H1 (cell line): ENCODE results near the gene SPACA9. TPM values are rescaled to one million over a fixed set of nuclear protein-coding genes. Genes with fewer than 3 reads are reported as not detected.

Experiments
- CTCF ChIA-PET: fragments of 300-600 bp; sonication (Branson Sonifier 250); formaldehyde crosslinking; loops from one replicate; lab custom pipeline; 2021; ENCODE audit not compliant: partially characterized antibody; lab: Charles Lee
- POLR2A ChIA-PET: fragments of 300-600 bp; sonication (Branson Sonifier 250); formaldehyde crosslinking; loops from one replicate; lab custom pipeline; 2021; ENCODE audit warnings: inconsistent platforms; ENCODE audit not compliant: partially characterized antibody; lab: Charles Lee
- DNase-seq, 2 experiments: peaks; one replicate each; pipeline versions ENCODE4 v3.0.0 to v3.0.0-alpha.2; 2010 to 2022; ENCODE audit warnings: low spot score in 2 of 2, low read depth in 1 of 2, mixed read lengths in 1 of 2
- FAIRE-seq: peaks from 2 replicates; lab custom pipeline; 2011; peaks lifted over from hg19 to GRCh38; lab: Jason Lieb, UNC
- H2AFZ ChIP-seq: 2 replicates; pipeline ENCODE4 v1.8.1; 2012; ENCODE audit warnings: low read length, inconsistent platforms
- H2AK5ac ChIP-seq: 2 replicates; pipeline ENCODE4 v1.6.1; 2013; ENCODE audit warnings: low read depth, low read length
- H2BK120ac ChIP-seq: replicated peaks from 2 replicates; pipeline ENCODE3; 2013; ENCODE audit warnings: low read depth, low read length, inconsistent platforms
- H2BK12ac ChIP-seq: 2 replicates; pipeline ENCODE4 v1.6.1; 2013; ENCODE audit warnings: low read depth, low read length
- H2BK15ac ChIP-seq: 2 replicates; pipeline ENCODE4 v1.6.1; 2013; ENCODE audit warnings: low read length
- H2BK20ac ChIP-seq: 2 replicates; pipeline ENCODE4 v1.6.1; 2013; ENCODE audit warnings: low read length
- H2BK5ac ChIP-seq: 2 replicates; pipeline ENCODE4 v1.6.1; 2013; ENCODE audit warnings: low read depth, low read length
- H3K14ac ChIP-seq: 2 replicates; pipeline ENCODE4 v1.6.1; 2013; ENCODE audit warnings: inconsistent platforms; ENCODE audit not compliant: insufficient read length
- H3K18ac ChIP-seq: 2 replicates; pipeline ENCODE4 v1.6.1; 2013; ENCODE audit warnings: low read length; ENCODE audit errors: extremely low read depth
- H3K23ac ChIP-seq: 2 replicates; pipeline ENCODE4 v1.6.1; 2013; ENCODE audit warnings: inconsistent platforms; ENCODE audit not compliant: insufficient read length
- H3K23me2 ChIP-seq: 2 replicates; pipeline ENCODE4 v1.6.1; 2013; ENCODE audit warnings: low read depth, low read length
- H3K27ac ChIP-seq: 2 replicates; pipeline ENCODE4 v1.6.1; 2011; ENCODE audit warnings: low read depth, low read length, inconsistent platforms
- H3K27me3 ChIP-seq, 4 experiments: replicated peaks in 1 of 4; 1 replicate in 1 of 4; 2 replicates in 3 of 4; pipeline versions ENCODE4 v1.6.1 to v1.8.1; 2011 to 2013; ENCODE audit warnings: low read length in 3 of 4, mild to moderate bottlenecking in 3 of 4, inconsistent platforms in 2 of 4, mixed read lengths in 2 of 4, moderate library complexity in 1 of 4; ENCODE audit not compliant: control insufficient read depth in 3 of 4, insufficient read depth in 3 of 4; ENCODE audit errors: extremely low read depth in 1 of 4
- H3K36me3 ChIP-seq, 4 experiments: 2 replicates each; pipeline versions ENCODE4 v1.6.1 to v1.8.1; 2011 to 2013; ENCODE audit warnings: mild to moderate bottlenecking in 4 of 4, low read length in 3 of 4, moderate library complexity in 2 of 4, control low read depth in 1 of 4, inconsistent platforms in 1 of 4; ENCODE audit not compliant: insufficient read depth in 4 of 4, control insufficient read depth in 2 of 4
- H3K4ac ChIP-seq: replicated peaks from 2 replicates; pipeline ENCODE3; 2013; ENCODE audit warnings: low read length, low read depth, mixed read lengths, inconsistent platforms; ENCODE audit not compliant: insufficient read length
- H3K4me1 ChIP-seq, 4 experiments: replicated peaks in 1 of 4; 1 replicate in 1 of 4; 2 replicates in 3 of 4; pipeline versions ENCODE4 v1.6.1 to v1.8.1; 2011 to 2013; ENCODE audit warnings: low read length in 3 of 4, inconsistent platforms in 2 of 4, mixed read lengths in 1 of 4; ENCODE audit not compliant: insufficient read depth in 4 of 4, control insufficient read depth in 3 of 4
- H3K4me2 ChIP-seq, 2 experiments: 2 replicates each; pipeline versions ENCODE4 v1.6.1 to v1.8.1; 2011 to 2013; ENCODE audit warnings: low read depth in 2 of 2, low read length in 2 of 2, control low read depth in 1 of 2, inconsistent platforms in 1 of 2, mild to moderate bottlenecking in 1 of 2; ENCODE audit not compliant: insufficient read depth in 1 of 2
- H3K4me3 ChIP-seq, 4 experiments: fragments of 200-600, 300-600 bp in 1 of 4; sonication (generic), shearing (Covaris generic), sonication (Bioruptor Twin) in 1 of 4; 2 replicates each; pipeline versions ENCODE4 v1.5.1 to v1.8.1; 2011 to 2016; ENCODE audit warnings: low read length in 4 of 4, low read depth in 3 of 4, control low read depth in 2 of 4, inconsistent platforms in 2 of 4, mild to moderate bottlenecking in 2 of 4, mixed read lengths in 1 of 4, moderate library complexity in 1 of 4; ENCODE audit not compliant: insufficient read depth in 2 of 4; ENCODE audit errors: extremely low read depth in 1 of 4
- H3K56ac ChIP-seq: replicated peaks from 2 replicates; pipeline ENCODE3; 2013; ENCODE audit warnings: low read depth, mild to moderate bottlenecking, mixed read lengths, low read length, inconsistent platforms; ENCODE audit not compliant: insufficient read length
- H3K79me1 ChIP-seq: 2 replicates; pipeline ENCODE4 v1.6.1; 2013; ENCODE audit warnings: low read depth, low read length, control low read depth
- H3K79me2 ChIP-seq, 2 experiments: 2 replicates each; pipeline versions ENCODE4 v1.6.1 to v1.8.1; 2012 to 2013; ENCODE audit warnings: low read length in 2 of 2, mild to moderate bottlenecking in 2 of 2, inconsistent platforms in 1 of 2; ENCODE audit not compliant: insufficient read depth in 2 of 2, control insufficient read depth in 1 of 2
- H3K9ac ChIP-seq, 4 experiments: replicated peaks in 1 of 4; 1 replicate in 1 of 4; 2 replicates in 3 of 4; pipeline versions ENCODE4 v1.6.1 to v1.8.1; 2011 to 2013; ENCODE audit warnings: low read depth in 3 of 4, low read length in 3 of 4, control low read depth in 2 of 4, mild to moderate bottlenecking in 2 of 4, moderate library complexity in 2 of 4, inconsistent platforms in 1 of 4; ENCODE audit errors: extremely low read depth in 1 of 4
- H3K9me3 ChIP-seq, 2 experiments: 2 replicates each; pipeline versions ENCODE4 v1.6.1 to v1.8.1; 2012 to 2013; ENCODE audit warnings: mild to moderate bottlenecking in 2 of 2, moderate library complexity in 2 of 2, control low read depth in 1 of 2, inconsistent platforms in 1 of 2, low read depth in 1 of 2, low read length in 1 of 2, mixed read lengths in 1 of 2; ENCODE audit not compliant: insufficient read depth in 2 of 2
- H4K20me1 ChIP-seq, 2 experiments: replicated peaks in 1 of 2; 2 replicates each; pipeline versions ENCODE3 to v1.8.1; 2011 to 2013; ENCODE audit warnings: inconsistent platforms in 2 of 2, low read length in 2 of 2, mild to moderate bottlenecking in 1 of 2; ENCODE audit not compliant: insufficient read depth in 2 of 2, control insufficient read depth in 1 of 2
- H4K5ac ChIP-seq: 2 replicates; pipeline ENCODE4 v1.6.1; 2013; ENCODE audit warnings: low read length, low read depth, mixed read lengths, inconsistent platforms; ENCODE audit not compliant: insufficient read length
- H4K8ac ChIP-seq: 2 replicates; pipeline ENCODE4 v1.8.0; 2013; ENCODE audit warnings: mild to moderate bottlenecking, moderate library complexity, low read length, inconsistent platforms; ENCODE audit not compliant: insufficient read depth; ENCODE audit errors: extremely low read depth
- H4K91ac ChIP-seq: replicated peaks from 2 replicates; pipeline ENCODE3; 2013; ENCODE audit warnings: low read length, mixed read lengths, inconsistent platforms; ENCODE audit not compliant: insufficient read length
- E2F6 ChIP-seq: IDR thresholded peaks from 2 replicates; pipeline ENCODE4 v1.6.1; 2012; ENCODE audit warnings: inconsistent platforms
- RFX5 ChIP-seq: IDR thresholded peaks from 2 replicates; pipeline ENCODE4 v1.6.1; 2011; ENCODE audit warnings: low read depth, low read length, improper control_type of control experiment, borderline replicate concordance
- TAF1 ChIP-seq: IDR thresholded peaks from 2 replicates; pipeline ENCODE4 v1.6.1; 2011; ENCODE audit warnings: mild to moderate bottlenecking, low read depth, low read length
- WGBS, 2 experiments: shearing (Covaris generic) in 1 of 2; methylation state at CpG; one replicate each; pipeline versions ENCODE4 v1.1.6 to v1.1.7; 2013 to 2015; ENCODE audit warnings: low lambda C conversion rate in 2 of 2, mixed read lengths in 2 of 2, inconsistent platforms in 1 of 2, low coverage in 1 of 2, missing lambda C conversion rate in 1 of 2; ENCODE audit not compliant: insufficient replicate concordance in 2 of 2, insufficient coverage in 1 of 2, insufficient read length in 1 of 2; ENCODE audit errors: extremely low coverage in 1 of 2, missing lambda C conversion rate in 1 of 2; 5-methylcytosine and 5-hydroxymethylcytosine counted together
- polyA plus RNA-seq, 7 experiments: library from polyadenylated mRNA; depleted of rRNA in 3 of 7; stranded (reverse) in 5 of 7; unstranded in 2 of 7; fragments of >200 nt in 5 of 7; fragments of 200-250 nt in 2 of 7; gene quantifications; 1 replicate in 5 of 7; 2 replicates in 1 of 7; 4 replicates in 1 of 7; pipeline versions ENCODE4 v1.2.1 to v1.2.3, GENCODE V29; 2011 to 2013; ENCODE audit warnings: missing spikeins in 2 of 7, mixed read lengths in 2 of 7
- total RNA-seq: library from RNA; stranded (reverse); fragmentation: NEBNext Ultra II Directional; extraction: Animal tissue kit (Norgen Biotek cat#: 25700); gene quantifications from 2 replicates; pipeline ENCODE4 v1.2.1, GENCODE V29; 2021

Gene SPACA9
- total and polyA plus RNA-seq, 2 of the 8 experiments (the other 6 are each of a cell fraction or from before 2014, with no cell fraction given) = 0.63 to 1.3 TPM

- no peak overlapping the region for H3K4me3 ChIP-seq
- H2BK5ac ChIP-seq = no peak overlapping the region
- no peaks in the 10 kb centered on the region for H3K79me2 ChIP-seq
- no peak overlapping the region for H2AFZ ChIP-seq
- H2BK20ac ChIP-seq = no peak overlapping the region
- no peak overlapping the region for H3K27ac ChIP-seq
- 78% methylated on average over 12 of the region's 12 CpGs; no CpG with 5 or more reads in 1 of the 2 experiments for WGBS, 2 experiments
- H3K9ac ChIP-seq = no peak overlapping the region
- H3K4me1 ChIP-seq = peaks cover 0 to 7% (median 2%) of the 10 kb centered on the region in 4 experiments; a peak in 3 of 7 replicates
- no peaks in the 10 kb centered on the region; a peak in 2 of 7 replicates for H3K27me3 ChIP-seq
- no peaks in the 10 kb centered on the region for H3K23me2 ChIP-seq
- ChIA-PET CTCF (interaction anchor here (0.8 to 1.6 kb wide), 3 partner anchors 12 to 1026 kb away, joined by 3 to 4 read pairs (median 3); partner anchors contain the start of gene AK8), POLR2A (no interaction called here)
- H3K4ac ChIP-seq = no peak overlapping the region
- no peaks in the 10 kb centered on the region for H3K36me3 ChIP-seq
- H3K18ac ChIP-seq = no peak overlapping the region
- no peak overlapping the region for H3K14ac ChIP-seq
- H3K56ac ChIP-seq = no peak overlapping the region
- FAIRE-seq (no peak), DNase-seq (no peak)
- H3K4me2 ChIP-seq = no peak overlapping the region
- no peak overlapping the region for H2AK5ac ChIP-seq
- H3K79me1 ChIP-seq = no peaks in the 10 kb centered on the region
- H4K5ac ChIP-seq = no peak overlapping the region
- no peak overlapping the region for H4K91ac ChIP-seq
- H3K23ac ChIP-seq = no peak overlapping the region
- 0 out of 2 replicates have a peak overlapping the region, but pooled peaks have one; percentile 17 for H2BK12ac ChIP-seq
- no peaks in the 10 kb centered on the region for H4K20me1 ChIP-seq
- H3K9me3 ChIP-seq = no peaks in the 10 kb centered on the region
- no peak overlapping the region for H2BK120ac ChIP-seq
- H4K8ac ChIP-seq = no peak overlapping the region
- no peak overlapping the region for H2BK15ac ChIP-seq
- no peak for TF ChIP-seq E2F6
- no peak for TF ChIP-seq RFX5
- TF ChIP-seq TAF1 = no peak
Observed at GRCh38 chr9:132863096-132863495, 15.6 kb upstream of the SPACA9 start.
